Posterior cingulate gyrus (tissue), 11 donors: ENCODE measurements around the gene TP53INP2.
"Not testable (repeated sequence)": the region's sequence is repeated elsewhere in the genome, so short reads cannot be mapped to it uniquely, and the experiment has no call there.

Source experiments
- DNase-seq, 10 donors: peaks; one replicate each; pipeline versions ENCODE4 v3.0.0 to v3.0.0-alpha.2; 2020 to 2021; ENCODE audit warnings: mixed read lengths in 3 of 10
- intact Hi-C: fragments of 100-400 bp; cut with DNase I; formaldehyde crosslinking; loops from one replicate; pipeline ENCODE4 v1.15.1; 2023

TP53INP2 gene

DNA sequence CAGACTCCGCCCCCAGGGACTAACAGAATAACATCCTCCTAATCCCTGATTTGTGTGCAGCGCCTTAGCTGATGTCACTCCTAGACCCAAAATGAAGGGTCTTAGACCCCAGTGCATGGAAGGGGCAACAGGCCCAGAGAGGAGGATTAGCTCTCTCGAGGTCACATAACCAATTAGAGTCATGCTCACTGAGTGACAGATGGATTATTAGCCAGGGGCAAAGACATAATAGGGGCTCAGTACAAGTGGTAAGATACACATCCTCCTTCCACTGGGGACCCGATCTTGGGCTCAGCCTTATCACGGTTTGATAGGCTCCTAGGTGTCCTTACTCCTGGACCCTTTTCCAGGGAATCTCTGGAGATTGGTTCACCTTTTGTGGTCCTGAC lies 858 bp downstream of the TP53INP2 start:
- intact Hi-C loops, result loop anchor here (2.0 to 10.0 kb wide), 2 partner anchors 28 to 400 kb away; partner anchors contain the start of genes AHCY and PIGU
- no peak for DNase-seq

DNA sequence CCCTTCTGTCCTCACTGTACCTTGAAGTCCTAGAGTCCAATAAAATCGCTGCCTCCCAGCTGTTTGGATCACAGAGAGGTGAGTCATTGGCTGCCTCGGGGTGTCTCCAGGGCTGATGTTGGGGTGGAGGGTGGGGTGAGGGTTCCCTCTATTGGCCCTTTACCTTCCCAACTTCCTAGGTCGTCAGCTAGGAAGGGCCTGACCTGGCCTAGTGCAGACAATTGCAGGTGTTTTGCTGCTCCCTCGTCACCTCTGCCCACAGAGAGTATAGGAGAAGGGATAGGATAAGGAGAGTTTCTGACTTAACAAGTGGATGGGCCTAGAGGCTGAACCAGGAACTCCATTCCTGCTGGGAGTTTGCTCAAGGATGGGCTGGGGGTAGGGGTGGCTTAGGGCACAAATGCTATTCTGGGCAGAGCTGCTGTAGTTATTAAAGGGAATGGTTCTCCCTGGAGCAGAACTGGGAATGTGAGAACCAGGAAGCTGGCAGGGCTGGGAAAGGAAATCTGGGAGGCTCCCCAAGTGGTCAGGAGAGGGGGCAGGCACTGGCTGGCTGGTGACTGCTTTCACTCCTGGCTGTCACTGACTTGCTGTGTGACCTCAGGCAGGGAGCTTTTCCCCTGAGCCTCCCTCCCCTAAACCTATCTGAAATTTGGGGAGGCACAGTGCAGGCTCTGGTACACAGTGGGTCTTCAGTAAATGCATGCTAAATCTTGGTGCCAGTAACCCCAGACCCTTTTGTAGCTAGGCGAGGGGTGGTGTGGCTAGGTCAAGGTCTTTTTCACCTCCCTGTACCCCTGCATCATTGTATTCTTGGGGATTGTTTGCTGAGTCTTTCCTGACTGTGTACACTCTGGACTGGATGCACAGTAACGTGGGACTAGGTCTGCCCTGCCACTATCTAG lies 1.5 kb downstream of the TP53INP2 start:
- intact Hi-C loops, result loop anchor here (2.0 to 10.0 kb wide), 3 partner anchors 29 to 401 kb away; partner anchors contain the start of genes AHCY and PIGU
- DNase-seq, result peak in 1 of 10 donors; percentile 70

DNA sequence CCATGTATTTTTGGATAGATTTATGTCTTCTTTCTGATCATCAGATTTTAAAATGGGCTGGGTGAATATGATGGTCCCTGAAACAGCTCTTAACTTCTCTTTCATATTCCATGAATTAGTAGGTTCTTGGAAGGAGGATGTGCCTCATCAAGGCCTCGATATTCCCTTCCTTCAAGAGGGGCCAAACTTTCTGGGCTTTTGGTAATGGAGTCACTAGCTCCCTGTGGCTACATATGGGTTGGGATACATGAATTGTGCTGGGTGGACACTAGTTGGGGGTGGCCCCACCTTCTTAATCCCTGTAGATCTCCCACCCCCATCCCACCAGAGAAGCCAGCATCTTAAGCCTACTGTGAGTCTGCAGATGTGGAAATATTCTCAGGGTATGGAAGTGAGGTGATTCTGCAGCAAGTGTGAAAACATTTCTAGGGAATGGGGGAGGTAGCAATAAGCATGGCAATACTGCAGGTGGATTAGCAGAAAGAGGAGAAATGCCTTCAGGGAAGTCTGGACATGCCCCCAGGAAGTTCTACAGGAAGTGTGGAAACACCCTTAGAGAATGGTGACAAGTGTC lies 2.2 kb downstream of the TP53INP2 start:
- intact Hi-C loops, result loop anchor here (2.0 to 10.0 kb wide), 2 partner anchors 66 to 402 kb away; partner anchors contain the start of gene AHCY
- DNase-seq, result no peak

DNA sequence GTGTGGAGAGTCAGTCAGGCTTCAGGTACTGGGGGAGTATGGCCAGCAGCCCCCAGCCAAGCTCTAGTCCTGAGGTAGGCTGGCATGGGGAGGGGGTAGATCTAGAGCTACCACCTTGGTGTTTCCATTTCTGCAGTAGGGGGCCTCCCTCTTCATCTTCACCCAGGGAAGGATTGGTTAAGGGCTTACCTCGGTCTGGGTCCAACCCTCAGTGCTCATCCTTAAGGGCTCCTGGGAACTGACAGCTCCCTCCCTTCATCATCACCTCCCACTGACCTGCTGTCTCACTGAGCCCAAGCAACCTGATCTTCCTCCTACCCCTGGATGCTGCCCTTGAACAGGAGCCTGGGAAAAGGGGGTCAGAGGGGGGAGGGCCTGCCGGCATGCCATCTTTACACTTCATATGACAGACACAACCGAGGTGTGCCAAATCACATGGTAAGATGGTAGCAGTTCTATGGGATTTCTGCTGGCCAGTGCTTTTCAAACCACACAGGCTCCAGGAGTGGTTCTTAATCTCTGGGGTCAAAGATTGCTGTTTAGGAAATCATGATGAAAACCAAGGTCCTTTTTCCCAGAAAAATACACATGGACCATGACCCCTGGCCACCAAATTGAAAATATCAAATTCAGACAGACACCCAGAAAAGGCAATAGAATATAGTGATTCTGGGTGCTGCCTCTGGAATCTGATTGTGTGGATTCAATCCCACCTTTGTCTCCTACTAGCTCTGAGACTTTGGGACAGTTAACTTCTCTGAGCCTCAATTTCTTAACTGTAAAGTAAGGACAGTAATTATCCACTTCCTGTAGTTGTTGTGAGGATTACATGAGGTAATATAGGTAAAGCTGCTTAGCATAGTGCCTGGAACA lies 3.0 kb downstream of the TP53INP2 start:
- DNase-seq, result no peak
- intact Hi-C loops, result loop anchor here (2.0 to 10.0 kb wide), 2 partner anchors 66 to 402 kb away; partner anchors contain the start of gene AHCY

DNA sequence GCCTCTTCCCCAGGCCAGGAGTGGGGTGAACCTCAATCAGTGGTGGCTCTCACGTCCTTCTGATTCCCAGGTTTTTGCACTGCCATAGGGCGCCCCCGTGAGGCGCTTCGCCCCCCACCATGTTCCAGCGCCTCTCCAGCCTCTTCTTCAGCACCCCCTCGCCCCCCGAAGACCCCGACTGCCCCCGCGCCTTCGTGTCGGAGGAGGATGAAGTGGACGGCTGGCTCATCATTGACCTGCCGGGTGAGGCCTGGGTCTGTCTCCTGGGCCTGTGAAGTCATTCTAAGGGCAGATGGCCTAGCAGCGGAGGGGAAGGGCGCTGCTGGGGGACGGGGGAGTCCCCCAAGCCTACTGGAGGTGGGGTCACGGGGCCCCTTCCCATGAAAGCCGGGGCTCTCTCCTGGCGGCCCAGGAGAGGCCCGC lies 4.5 kb downstream of the TP53INP2 start:
- intact Hi-C loops, result loop anchor here (1.0 to 10.0 kb wide), 2 partner anchors 129 to 404 kb away; partner anchors contain the start of gene AHCY
- DNase-seq, result peak in 8 of 10 donors; percentile 57 to 94 (median 66)

DNA sequence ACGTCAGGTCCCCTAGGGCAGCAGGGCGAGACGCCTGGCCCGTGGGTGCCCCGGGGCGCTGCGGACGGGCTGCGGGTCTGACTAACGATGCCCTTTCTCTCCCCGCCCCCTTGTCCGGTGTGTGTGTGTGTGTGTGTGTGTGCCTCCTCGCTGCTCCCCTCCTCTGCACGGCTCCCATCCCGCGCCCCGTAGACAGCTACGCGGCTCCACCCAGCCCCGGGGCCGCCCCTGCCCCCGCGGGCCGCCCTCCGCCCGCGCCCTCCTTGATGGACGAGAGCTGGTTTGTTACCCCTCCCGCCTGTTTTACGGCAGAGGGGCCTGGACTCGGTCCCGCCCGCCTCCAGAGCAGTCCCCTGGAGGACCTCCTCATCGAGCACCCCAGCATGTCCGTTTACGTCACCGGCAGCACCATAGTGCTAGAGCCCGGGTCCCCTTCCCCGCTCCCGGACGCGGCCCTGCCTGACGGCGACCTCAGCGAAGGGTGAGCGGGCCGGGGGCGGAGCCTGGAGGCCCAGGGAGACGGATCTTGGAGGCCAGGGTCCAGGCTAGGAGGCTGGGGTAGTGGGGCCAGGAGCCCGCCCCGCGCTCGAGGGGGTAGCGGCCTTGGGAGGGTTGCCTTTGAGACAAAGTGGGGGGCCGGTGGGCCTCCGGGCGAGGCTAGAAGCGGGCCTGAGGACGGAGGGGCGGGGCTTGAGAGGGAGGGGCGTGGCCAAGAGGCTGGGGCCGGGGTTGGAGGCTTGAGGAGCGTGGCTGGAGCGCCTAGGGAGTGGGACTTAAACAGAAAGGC lies 5.1 kb downstream of the TP53INP2 start:
- DNase-seq, result peak; percentile 55 to 96 (median 76)
- intact Hi-C loops, result loop anchor here (10.0 kb wide), 1 partner anchor 404 kb away; the partner anchor contains the start of gene AHCY

DNA sequence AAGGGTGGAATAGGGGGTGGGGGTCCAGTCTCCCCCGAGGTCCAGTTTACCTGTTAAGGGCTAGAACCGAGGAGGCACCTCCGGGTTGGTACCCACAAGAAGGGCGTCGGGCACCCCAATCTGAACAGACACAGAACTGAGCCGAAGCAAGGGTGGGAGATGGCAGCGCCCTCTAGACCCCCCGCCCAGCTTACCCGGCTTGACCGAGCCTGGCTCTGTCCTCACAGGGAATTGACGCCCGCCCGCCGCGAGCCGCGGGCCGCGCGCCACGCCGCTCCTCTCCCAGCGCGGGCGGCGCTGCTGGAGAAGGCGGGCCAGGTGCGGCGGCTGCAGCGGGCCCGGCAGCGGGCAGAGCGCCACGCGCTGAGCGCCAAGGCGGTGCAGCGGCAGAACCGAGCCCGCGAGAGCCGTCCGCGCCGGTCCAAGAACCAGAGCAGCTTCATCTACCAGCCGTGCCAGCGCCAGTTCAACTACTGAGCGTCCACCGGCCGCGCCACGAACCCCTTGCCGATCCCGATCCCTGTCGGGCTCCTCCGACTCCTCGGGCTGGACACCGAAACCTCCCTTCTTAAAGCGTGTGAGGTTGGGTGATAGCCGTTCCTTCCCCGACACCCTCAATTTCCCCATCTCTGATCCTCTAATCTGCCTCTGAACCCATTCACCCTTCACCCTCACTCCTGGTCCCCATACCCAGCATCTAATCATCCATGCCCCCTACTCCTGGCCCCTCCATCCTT lies 5.9 kb downstream of the TP53INP2 start:
- peak; percentile 35 to 96 (median 79) for DNase-seq
- intact Hi-C loops, result loop anchor here (2.0 to 10.0 kb wide), 2 partner anchors 59 to 405 kb away; partner anchors contain the start of gene AHCY

DNA sequence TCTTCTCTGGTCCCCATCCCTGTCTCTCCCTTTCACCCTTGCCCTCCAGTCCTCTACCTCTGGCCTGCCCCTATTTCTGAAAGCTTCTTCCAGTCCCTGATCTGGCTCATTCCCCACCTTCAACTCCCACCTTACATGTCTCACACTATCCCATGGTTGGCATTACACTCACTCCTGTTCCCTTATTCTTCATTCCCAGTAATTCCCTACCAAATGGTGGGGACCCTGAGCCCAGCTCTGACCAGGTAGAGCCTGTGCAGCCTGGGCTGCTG lies 6.4 kb downstream of the TP53INP2 start:
- intact Hi-C loops, result loop anchor here (2.0 kb wide), 1 partner anchor 58 kb away; no protein-coding TSS in a partner anchor
- DNase-seq, result no peak

DNA sequence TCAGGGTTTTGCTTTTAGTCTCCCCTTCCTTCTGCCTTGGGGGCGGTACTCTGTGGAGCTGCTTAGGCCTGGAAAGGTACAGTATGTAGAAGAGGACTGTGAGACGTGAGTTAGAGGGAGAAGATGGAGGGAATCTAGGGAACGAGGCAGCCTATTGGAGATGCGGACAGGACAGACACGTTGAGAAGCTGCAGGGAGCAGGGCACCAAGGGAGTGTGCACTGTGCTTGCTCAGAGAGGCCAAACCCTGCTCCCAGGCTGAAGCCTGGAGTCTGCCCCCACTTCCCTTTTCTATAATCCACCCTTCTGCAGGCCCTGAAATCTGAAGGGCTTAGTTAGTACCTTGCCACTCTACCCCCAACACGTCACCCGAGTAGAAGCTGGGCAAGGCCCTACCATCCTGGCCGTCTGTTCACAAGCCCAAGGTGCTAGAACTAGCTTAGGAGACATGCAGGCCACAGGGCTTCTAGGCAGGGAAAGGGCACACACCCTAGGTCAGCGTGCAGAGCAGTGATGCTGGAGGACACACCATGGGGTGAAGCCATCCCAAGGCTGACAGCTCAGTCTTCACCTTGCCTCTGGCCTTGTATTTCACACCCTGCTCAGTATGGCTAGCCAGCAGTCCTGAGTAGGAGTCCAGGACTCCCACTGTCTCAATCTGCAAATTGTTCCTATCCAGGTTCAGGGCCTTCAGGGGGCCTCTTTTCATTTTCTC lies 6.9 kb downstream of the TP53INP2 start:
- intact Hi-C loops, result loop anchor here (2.0 kb wide), 1 partner anchor 58 kb away; no protein-coding TSS in a partner anchor
- no peak for DNase-seq

DNA sequence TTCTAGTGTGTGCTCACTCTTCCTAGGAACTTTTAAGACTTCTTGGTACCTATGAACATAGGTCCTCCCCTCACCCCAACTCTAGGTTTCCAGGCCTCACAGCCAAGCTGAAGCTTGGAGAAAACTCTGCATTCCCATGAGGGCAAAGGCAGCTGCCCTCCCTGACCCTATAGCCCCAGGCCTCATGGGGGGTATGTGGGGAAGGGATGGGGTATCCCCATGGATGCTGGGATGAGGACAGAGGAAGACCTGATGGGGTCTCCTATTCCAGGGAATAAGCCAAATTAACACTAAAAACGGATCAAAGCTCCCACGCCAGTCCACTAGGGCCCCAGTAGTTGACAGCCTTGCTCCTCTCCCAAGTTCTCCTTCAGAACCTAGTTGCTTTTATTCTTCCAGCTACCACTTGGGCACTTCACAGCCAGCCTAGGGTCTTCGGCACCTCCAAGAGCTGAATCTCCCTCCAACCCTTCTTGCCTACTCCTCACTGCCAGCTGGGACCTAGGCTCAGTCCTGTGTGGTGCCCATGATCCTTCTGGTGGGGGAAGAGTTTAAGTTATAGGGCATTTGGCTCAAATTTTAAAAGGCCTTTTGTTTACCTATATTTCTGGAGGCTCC lies 7.8 kb downstream of the TP53INP2 start:
- intact Hi-C loops, result loop anchor here (2.0 kb wide), 1 partner anchor 57 kb away; no protein-coding TSS in a partner anchor
- DNase-seq, result no peak

DNA sequence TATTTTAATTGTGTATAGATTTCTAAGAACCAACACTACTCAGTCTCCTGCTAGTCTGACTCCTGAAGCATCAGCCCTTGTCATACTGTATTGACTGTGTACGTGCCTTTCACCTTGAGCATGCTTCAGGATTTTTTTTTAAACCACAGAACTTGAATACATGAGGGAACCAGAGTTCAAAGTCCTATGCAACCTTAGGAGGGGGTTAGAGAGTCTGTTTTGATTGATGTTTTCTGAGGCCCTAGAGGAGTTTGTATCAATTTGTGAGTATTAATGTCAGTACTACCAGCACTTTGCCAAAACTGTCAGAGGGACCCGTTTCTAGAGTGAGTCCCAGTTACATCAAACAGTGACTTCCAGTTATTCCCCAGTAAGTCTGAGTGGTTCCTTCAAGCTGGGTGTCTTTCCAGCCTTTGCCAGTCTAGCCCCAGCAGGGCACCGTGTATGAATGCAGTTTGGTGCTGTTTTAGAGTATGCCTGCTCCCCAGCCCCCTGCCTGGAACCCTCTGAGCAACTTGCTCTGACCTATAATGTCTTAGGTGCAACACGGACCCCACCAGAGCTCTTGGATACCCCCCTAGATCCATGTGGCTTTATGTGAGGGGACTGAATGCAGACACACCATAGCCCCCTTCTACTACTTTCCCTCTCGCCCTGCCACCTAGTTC lies 8.5 kb downstream of the TP53INP2 start:
- intact Hi-C loops, result no loop called here
- no peak for DNase-seq

DNA sequence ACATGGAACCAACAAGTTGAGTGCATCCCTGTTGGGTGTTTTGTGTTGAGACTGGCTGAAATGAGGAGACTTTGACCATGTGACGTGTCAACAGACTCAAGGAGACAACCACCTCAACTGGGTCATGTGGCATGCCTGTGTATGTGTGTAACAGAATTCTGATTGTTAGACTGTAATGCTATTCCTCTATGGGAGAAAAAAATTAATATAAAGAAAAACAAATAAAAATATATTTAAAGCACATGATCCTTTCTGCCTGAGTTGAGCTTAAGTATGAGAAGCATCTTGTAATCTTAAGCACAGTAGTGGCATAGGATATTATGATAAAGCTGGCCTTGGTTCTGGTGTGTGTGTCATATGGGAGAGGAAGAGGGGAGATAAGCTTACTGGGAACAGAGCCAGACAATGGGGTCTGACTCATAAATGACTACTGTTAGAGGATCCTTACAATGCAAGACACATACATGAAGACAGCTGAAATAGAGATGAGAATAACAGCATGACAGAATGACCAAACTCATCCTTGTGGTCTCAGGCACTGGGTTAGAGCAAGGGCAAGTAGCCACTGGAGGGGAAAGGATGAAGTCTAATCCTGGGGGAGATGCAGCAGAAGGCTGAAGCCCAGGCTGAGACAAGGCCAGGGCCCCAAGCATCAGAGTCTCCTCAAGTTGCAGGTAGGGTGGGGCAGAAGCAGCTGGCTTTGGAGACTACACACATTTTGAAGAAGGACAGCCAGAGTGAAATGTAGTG lies 9.2 kb downstream of the TP53INP2 start:
- intact Hi-C loops, result no loop called here
- DNase-seq, result no peak

DNA sequence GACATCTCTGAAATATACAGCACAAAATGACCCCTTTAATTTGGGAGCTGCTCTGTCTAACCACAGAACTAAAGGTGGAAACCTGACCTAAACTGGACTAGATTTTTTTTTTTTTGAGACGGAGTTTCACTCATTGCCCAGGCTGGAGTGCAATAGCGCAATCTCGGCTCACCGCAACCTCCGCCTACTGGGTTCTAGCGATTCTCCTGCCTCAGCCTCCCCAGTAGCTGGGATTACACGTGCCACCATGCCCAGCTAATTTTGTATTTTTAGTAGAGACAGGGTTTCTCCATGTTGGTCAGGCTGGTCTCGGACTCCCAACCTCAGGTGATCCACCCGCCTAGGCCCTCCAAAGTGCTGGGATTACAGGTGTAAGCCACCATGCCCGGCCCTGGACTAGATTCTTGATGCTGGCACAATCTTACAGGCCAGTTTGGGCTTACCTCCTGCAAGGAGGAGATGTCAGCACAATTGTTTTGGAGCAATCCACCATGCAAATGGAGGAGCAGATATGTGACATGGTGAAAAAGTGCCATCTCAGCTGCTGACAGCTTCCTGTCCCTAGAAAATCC lies 9.9 kb downstream of the TP53INP2 start:
- intact Hi-C loops, DNase-seq: not testable (repeated sequence)

DNA sequence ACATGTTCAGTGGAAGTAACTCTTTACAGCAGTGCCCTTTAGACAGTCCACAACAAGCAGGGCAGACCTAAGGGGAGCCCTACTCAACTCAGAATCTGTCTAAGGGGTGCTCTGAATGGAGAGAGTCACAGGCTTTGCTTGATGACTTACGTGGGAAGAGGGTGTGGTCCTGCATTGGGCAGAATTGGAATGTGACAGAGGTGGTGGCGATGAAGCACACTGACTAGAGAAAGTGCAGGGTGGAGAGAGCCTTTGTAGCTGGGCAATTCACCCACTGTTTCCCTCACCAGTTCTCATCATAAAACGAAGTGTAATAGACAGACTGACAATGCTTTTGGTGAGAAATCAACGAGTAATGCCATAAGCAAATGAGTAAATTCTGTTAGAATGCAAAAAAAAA lies 11.2 kb downstream of the TP53INP2 start:
- intact Hi-C loops, result no loop called here

DNA sequence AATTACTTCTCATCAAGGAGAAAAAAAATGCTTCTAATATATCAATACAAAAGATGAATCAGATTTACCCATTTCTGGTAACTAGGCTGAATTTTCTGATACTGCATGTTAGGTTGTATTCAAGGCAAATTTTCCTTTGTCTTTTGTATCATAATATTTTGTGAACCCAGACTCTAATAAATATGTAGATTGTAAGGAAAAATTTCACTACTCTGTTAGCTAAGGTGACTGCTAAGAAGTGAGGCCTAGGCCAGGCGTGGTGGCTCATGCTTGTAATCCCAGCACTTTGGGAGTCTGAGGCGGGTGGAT lies 12.7 kb downstream of the TP53INP2 start:
- no peak for DNase-seq
- intact Hi-C loops, result no loop called here

More for the DNA sequence above, 11.2 kb downstream of the TP53INP2 start:
- no peak for DNase-seq
